Islet precursor cell (in vitro differentiated cells): Measurements from ENCODE around the gene GID4.

ENCODE experiments used
- DNase-seq: peaks from one replicate; pipeline ENCODE4 v3.0.0-alpha.2; 2018

Gene GID4

DNA sequence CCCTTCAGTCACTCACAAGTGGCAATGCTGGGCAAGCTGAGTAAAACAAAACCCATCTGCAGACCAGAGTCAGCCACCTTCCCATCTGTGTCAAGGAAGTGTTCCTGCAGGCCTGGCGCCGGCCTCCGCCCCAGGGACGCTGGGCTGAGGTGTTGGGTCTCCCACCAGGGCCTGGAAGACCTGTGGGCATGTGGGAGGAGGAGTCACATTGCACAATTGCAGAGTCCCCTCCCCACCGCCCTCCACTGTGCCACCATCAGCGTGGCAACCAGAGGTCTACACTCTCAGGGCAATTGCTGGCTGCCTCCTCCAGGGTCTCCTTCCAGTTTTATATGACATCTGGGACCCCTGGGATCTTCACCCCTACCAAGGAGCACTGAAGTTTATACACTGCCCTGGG, 66.4 kb downstream of the GID4 start:
- no peak for DNase-seq

- no peak for DNase-seq
Observed at GRCh38 chr17:18106211-18106610, 67.0 kb downstream of the GID4 start.

GRCh38 chr17:18107061-18107790, 68.0 kb downstream of the GID4 start:
- DNase-seq: no peak

DNA sequence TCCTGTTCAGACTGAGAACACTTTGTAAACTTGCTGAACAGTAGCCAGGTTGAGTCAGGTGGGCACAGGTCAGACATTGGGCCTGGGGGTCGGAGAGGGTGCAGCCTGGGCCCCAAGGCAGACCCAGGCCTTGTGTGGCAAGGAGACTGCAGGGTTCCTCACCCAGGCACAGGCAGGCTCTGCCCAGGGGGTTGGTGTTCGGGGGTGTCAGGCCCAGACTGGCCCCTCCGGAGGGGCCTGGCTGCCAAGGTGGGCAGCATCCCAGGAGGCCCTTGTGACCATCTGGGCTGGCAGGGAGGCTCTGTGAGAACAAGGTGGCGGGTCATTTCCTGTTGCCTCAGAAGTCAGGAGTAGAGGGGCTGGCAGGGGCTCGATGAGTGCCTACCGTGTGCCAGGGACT, 68.8 kb downstream of the GID4 start:
- DNase-seq: no peak

DNA sequence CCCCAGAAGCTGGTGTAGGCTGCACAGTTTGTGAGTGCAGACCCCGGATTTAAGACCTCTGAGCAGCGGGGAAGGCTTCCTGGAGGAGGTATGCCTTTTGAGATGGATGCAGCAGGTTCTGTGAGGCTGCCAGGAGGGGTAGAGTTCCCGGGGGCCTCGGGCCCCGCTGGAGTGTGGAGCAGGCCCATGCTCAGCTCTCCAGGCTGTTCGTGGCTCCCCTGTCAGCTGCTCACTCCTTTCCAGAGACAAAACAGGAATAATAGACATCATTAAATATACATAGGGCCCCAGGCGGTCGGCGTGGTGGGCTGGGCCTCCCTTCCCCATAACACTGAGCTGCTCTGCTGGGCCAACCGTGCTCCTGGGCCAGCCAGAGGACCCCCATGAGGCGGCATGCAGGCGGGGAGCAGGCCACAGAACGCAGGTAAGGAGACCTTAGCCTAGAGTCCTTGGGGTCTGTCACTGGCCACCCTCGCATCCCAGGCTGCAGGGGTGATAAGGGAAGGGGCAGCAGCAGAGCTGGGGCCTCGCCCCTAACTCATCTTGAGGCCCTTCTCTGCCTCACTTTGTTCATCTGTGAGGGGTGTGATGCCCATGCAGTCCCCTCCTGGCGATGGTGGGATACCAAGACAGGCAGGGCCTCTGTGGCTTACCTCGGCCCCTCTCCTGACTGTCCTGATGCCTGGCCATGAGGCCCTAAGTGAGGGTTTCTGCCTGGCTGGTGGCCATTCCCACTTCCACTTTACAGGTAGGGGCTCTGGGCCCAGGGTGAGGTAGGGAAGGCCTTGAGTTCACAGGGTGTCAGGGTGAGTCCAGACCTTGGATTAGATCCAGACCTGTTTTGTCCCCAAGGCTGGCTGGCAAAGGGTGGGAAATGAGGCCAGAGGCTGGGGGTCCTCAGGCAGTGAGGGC, 69.4 kb downstream of the GID4 start, which contains the start of gene MYO15A:
Gene MYO15A (plus strand): TSS at position 356 of the 912 bp plus-strand sequence. CDS start 10,045 bp downstream, outside the sequence.
- no peak for DNase-seq

DNA sequence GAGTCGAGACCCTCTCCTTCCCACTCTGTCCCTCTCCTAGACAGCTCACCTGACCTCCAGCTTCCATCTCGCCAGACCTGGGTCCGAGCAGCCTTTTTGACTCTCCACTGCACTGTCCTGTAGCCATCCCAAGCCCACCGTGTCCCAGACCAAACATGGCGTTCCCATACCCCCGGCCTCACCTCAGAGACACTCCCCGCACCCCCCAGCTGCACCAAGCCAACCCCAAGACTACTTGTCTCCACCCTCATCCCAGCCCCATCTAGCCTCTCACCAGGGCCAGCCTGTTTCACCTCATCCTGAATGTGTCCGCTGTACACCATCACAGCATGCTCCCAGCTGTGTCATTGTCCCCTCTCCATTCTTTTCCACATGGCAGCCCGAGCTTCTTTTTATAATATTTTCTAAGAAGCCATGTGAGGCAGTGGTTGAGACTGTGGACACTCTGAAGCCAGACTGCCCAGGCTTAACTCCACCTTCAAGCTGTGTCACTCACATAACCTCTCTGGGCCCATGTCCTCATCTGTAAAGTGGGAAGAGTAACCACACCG, 70.8 kb downstream of the GID4 start:
- DNase-seq: no peak

DNA sequence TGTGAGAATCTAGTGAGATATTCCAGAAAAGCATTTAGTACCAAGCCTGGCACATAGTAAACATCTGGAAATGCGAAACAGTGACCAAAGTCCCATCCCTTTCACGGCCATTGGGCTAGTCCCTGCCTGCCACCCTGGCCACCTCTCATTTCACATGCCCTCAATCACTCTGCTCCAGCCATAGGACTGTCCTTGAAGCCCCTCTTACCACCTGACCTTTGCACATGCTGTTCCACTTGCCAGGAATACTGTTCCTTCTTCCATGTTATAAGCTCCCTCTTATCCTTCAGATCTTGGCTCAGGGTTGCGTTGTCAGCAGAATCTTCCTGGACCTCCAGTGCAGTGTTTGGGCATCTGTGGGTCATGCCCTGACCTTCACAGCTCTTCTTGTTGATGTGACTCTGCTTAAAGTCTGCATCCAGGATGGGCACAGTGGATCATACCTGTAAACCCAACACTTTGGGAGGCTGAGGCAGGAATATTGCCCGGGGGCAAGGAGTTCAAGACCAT, 71.5 kb downstream of the GID4 start:
- no peak for DNase-seq

GRCh38 chr17:18111330-18111971, 72.2 kb downstream of the GID4 start:
- DNase-seq: no peak

DNA sequence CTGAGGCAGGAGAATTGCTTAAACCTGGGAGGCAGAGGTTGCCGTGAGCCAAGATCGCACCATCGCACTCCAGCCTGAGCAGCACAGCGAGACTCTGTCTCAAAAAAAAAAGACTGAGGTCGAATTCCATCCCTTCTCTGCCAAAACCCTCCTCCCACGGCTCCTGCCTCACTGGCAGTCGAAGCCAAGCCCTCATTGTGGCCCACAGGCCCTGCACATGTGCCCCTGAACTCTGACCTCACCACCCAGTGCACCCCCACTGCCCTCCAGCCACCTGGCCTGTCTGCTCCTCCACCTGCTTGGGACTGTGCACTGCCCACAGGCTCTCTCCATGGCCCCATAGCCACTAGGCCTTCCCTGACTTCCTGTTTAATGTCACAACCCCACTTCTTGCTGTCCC, 76.3 kb downstream of the GID4 start:
- DNase-seq: no peak

DNA sequence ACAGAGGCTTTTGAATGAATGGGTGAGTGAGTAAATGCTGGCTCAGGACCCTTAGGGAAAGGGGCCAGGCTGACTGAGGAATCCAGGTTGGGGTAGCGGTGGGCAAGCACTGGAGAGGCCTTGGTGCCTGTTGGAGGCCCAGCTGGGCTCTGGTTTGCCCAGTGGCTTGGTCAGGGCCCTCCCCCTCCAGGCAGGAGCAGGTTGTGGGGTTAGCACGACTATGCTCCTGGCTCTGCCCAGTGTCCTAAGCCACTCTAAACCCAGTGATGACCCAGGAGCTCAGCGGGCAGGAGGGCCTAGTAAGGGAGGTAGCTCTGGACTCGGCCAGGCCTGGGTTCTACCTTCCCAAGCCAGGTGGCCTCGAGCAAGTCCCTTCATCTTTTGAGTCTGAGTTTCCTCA, 76.9 kb downstream of the GID4 start:
- no peak for DNase-seq

GRCh38 chr17:18117533-18117932, 78.3 kb downstream of the GID4 start:
- no peak for DNase-seq
